AML-193 (cell line): Measurements from ENCODE around the gene SOCS7.

Experiments used
- DNase-seq, 2 experiments: peaks; one replicate each; lab custom pipeline; 2025; lab: John Stamatoyannopoulos, UW

The SOCS7 gene

GRCh38 chr17:38336838-38337237, 14.8 kb upstream of the SOCS7 start:
- DNase-seq: no peak

- DNase-seq: no peak
Measured at GRCh38 chr17:38338053-38338452, 13.6 kb upstream of the SOCS7 start.

DNA sequence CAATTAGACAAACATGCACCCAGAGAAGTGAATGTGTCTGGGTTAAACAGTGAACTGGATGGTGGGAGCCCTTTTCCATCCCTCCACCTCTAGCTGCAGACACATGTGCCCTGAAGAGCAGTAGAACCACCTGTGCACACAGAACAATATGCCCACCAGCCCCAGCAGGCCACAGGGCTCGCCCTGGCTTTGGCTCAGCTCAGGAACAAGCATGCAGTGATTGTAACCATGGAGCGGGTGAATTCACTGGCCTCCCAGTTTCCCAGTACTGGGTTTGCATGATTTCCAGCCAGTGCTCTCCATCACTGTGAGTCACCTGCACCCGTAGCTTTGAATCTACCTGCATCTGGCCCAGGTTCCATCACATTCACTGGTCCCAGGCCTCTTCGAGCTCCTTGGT, 13.1 kb upstream of the SOCS7 start:
- no peak for DNase-seq

DNA sequence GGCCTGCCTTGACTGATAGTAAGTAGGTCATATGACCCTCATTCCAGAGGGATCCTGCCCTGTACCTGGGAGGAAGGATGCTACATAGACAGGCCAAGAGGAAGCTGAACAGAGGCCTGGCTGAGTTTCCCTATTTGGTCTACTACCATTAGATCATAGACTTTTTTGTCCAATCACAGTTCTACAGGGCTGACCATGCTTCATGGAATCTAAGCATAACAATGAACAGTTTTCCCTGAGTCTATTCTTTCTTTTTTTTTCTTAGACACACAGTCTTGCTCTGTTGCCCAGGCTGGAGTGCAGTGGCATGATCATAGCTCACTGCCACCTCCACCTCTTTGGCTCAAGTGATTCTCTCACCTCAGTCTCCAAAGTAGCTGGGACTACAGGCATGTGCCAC, 11.8 kb upstream of the SOCS7 start:
- DNase-seq: no peak

GRCh38 chr17:38341035-38341721, 10.5 kb upstream of the SOCS7 start:
- peak in 1 of 2 experiments; percentile 5 for DNase-seq

GRCh38 chr17:38342886-38343607, 8.6 kb upstream of the SOCS7 start:
- no peak for DNase-seq

GRCh38 chr17:38343608-38344419, 7.8 kb upstream of the SOCS7 start, which contains the start of gene GPR179:
Gene GPR179, minus strand, starts transcription at chr17:38343956. Its CDS starts 167 bp downstream, at chr17:38343789.
- DNase-seq: no peak

DNA sequence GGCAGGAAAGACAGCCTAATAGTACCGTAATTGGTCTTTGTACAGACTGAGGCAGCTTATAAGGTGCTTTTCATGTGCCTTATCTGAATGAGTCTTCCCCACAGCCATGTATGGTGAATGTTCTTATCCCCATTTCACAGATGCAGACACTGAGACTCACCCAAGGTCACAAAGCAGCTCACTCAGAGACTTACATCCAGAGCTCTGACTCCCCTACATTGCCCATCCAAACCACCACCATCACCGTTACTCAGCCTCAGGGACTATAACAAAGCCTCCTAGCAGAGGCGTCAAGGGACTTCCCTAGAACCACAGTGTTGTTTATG, 7.3 kb upstream of the SOCS7 start:
- no peak for DNase-seq

DNA sequence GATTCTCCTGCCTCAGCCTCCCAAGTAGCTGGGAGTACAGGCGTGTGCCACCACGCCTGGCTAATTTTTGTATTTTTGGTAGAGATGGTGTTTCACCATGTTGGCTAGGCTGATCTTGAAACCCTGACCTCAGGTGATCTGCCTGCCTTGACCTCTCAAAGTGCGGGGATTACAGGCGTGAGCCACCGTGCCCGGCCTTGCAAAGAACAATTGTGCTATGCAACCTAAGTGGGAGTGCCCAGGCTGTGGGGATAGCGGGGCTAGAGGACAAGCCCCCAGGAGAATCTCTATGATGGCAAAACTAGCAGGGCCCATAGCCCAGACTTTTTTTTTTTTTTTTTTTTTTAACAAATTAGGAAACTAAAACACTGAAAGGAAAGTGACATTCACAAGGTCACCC, 5.9 kb upstream of the SOCS7 start:
- DNase-seq: no peak

GRCh38 chr17:38349097-38349730, 2.4 kb upstream of the SOCS7 start:
- DNase-seq: peak; percentile 90 to 92

- no peak for DNase-seq
Measured at GRCh38 chr17:38350035-38350434, 1.6 kb upstream of the SOCS7 start.

GRCh38 chr17:38352245-38353085, 821 bp downstream of the SOCS7 start:
- DNase-seq: peak; percentile 41 to 48

GRCh38 chr17:38353086-38353604, 1.5 kb downstream of the SOCS7 start:
- no peak for DNase-seq

DNA sequence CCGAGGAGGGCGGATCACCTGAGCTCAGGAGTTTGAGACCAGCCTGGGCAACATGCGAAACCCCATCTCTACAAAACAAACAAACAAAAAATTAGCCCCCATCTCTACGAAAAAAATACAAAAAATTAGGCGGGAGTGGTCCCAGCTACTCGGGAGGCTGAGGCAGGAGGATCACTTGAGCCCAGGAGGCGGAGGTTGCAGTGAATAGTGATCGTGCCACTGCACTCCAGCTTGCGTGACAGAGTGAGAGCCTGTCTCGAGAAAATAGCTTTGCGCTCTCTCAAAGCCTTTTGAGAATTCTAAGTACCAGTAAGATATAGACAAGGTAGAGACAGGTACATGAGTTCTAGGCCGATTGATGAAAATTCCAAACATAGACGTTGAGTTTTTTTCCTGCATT, 2.0 kb downstream of the SOCS7 start:
- no peak for DNase-seq

GRCh38 chr17:38354466-38354865, 2.8 kb downstream of the SOCS7 start:
- no peak for DNase-seq

GRCh38 chr17:38355251-38355650, 3.6 kb downstream of the SOCS7 start:
- no peak for DNase-seq

DNA sequence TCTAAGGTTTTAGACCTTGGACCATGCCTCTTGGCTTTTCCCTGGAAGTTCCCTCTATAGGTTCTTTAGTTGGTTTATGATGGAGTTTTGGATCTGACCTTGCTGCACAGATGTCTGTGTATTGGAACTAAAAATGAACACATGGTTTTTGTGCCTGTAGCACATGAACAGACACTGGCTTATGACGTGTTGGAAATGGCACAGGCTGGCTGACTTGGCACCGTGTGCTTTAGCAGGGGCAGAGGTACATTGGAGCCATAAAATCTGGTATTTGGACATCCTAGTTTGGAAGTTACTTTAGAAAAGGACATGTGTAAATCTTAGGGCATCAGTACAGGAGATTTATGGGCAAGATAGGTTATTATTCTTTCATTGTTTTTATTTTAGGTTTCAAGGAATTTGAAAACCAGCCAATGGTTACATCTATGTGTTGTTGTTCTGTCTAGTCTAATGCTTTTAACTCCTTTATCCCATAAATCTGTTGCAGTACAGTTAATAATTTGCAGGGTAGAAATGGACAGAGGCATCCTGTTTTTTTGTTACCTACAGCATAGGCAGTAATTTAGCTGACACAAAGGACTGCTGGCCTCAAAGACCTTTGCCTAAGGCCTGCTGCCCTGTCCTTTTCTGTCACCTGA, 6.0 kb downstream of the SOCS7 start:
- no peak for DNase-seq

DNA sequence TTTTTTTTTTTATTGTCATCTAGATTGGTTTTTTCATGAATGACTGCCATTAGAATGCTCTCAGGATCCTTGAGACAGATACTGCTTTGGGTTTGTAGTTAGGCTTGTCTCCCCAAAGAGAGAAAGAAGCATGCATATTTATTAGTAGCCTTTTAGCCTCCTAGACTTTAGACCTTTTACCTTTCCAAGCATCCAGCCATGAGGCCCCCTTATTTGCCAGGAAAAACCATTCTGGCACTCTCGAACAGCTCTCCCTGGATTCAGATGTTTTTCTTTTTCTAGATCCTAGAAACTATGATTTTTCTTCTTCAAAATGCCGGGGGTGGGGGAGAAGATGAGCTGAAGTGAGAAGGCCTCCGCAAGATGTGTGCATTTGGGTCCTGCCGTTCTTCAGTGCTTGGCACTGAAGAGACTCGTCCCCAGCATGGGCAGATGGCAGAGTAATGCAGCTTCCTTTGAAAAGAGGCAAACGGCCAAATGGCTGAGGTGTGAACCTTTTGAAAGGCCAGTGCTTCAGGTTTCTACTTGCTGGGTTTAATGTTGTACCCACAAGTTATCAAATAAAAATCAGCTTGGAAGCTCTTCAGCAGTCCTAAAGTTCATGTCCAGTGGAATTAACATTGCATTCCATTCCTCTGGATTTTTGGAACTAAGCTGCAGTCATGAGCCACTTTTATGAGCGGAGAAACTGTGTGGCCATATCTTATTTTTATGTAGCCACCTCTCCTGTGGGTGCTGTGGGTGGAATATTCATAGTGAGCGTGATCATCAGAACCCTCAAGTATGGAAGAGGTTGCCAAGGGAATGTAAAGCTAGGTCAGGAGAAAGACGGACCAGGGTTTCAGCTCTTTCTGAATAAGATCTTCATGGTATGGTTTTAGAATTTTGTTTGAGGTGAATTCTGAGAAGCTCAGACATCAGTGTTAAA, 7.2 kb downstream of the SOCS7 start:
- no peak for DNase-seq

DNA sequence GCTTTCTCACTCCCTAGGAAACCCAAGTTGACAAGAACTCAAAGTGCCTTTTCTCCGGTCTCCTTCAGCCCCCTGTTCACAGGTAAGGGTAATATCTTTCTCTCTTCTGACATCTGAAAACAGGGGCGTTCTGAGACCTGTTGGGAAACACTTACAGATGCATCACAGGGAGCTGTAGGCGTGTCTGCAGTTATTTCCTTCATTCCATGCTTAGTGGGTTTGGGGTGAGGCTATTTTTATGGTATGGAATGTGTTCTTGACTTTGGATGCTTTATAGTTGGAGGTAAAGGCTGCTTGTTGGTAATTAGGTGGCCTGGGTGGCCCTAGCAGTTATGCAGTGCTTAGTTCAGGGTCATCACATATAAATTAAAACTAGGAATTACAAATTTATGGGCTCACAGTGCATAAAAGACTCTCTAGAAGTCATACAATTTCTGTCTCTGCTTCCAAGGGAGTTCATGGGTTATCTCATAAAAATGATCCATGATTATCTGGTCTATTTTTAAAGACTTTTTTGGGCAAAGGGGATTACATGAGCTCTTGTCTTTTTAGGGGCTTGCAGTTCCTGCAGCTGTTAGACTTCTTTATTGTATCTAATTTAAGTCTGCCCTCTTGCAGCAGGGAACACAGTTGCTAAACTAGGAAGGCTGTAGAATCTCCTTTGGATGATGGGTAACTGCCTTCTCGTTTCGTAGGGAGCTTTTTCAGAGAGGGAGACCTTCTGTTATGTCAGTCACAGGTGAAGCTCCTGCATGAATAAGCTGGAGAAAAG, 10.2 kb downstream of the SOCS7 start:
- DNase-seq: no peak
